ENCODE results near the gene TADA3. TPM values are rescaled to one million over a fixed set of nuclear protein-coding genes. Genes with fewer than 3 reads are reported as not detected.
A peak's percentile ranks its signal among the peaks of the same experiment; 100 is the strongest.

The TADA3 gene
- total RNA-seq, 2 donors from 2014 or later, result 37.4 to 37.6 TPM

DNA sequence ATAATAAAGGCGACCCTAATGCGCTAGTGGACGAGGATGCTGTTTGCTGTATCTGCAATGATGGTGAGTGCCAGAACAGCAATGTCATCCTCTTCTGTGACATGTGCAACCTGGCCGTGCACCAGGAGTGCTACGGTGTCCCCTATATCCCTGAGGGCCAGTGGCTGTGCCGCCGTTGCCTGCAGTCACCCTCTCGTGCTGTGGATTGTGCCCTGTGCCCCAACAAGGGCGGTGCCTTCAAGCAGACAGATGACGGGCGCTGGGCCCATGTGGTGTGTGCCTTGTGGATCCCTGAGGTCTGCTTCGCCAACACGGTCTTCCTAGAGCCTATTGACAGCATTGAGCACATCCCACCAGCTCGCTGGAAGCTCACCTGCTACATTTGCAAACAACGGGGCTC lies 53.1 kb downstream of the TADA3 start:
- H3K9me3 ChIP-seq, result no peaks in the 10 kb centered on the region
- no peak for DNase-seq
- no peaks in the 10 kb centered on the region for H3K27me3 ChIP-seq
- no peak overlapping the region for H3K27ac ChIP-seq
- no peak overlapping the region for H3K4me3 ChIP-seq
- ATAC-seq, result no peak
- 87 to 90% methylated on average over 3 to 15 of the region's 15 CpGs for WGBS, 2 donors
- H3K4me1 ChIP-seq, result peaks cover 8% of the 10 kb centered on the region
- TF ChIP-seq POLR2A (IDR thresholded peaks at IDR 0.05) (no peak), CTCF (IDR thresholded peaks at IDR 0.05) (no peak)
- peaks cover 6 to 52% of the 10 kb centered on the region in 2 donors for H3K36me3 ChIP-seq (replicated peaks in 1 of 2; ENCODE audit: insufficient read depth in 1 of 2, low read depth in 2 of 2)
- intact Hi-C loops (cut with DNase I), result no loop called here

- Histone ChIP-seq H3K9me3 (no peaks in the 10 kb centered on the region), H3K4me3 (no peak overlapping the region), H3K36me3 (replicated peaks in 1 of 2; ENCODE audit: insufficient read depth in 1 of 2, low read depth in 2 of 2) (peaks cover 6 to 30% of the 10 kb centered on the region in 2 donors), H3K27me3 (no peaks in the 10 kb centered on the region), H3K4me1 (peaks cover 26% of the 10 kb centered on the region), H3K27ac (no peak overlapping the region)
- TF ChIP-seq POLR2A (IDR thresholded peaks at IDR 0.05), result no peak
- no peak for TF ChIP-seq CTCF (IDR thresholded peaks at IDR 0.05)
- DNase-seq (no peak), ATAC-seq (no peak)
- WGBS, 2 donors, result 56 to 67% methylated on average over 2 of the region's 2 CpGs
- intact Hi-C loops (cut with DNase I), result no loop called here
Observed at GRCh38 chr3:9736831-9737230, 55.4 kb downstream of the TADA3 start.

DNA sequence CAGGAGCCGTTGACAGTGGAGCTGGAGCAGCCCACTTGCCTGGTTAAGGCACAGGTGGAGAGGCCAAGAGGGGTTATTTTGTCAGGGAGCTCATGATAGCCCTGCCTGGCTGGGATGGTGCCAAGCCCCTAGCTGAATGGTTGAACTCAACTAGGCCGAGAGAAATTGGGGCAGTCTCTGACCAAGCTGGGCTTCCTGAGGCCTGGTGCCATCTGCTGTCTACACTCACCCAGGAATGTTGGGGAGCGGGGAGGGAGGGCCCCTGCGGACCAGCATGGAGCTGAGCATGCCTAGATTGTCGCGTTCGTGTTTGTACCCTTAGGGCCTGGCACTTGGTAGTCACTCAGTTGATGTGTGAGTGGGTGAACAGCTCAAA lies 59.5 kb downstream of the TADA3 start:
- Histone ChIP-seq H3K27ac (peak overlapping the region in 1 of 4 donors; percentile 7), H3K36me3 (replicated peaks in 1 of 2; ENCODE audit: insufficient read depth in 1 of 2, low read depth in 2 of 2) (peaks cover 0 to 4% of the 10 kb centered on the region in 2 donors), H3K4me3 (no peak overlapping the region), H3K9me3 (no peaks in the 10 kb centered on the region), H3K27me3 (no peaks in the 10 kb centered on the region), H3K4me1 (peaks cover 30% of the 10 kb centered on the region)
- WGBS, 2 donors, result 28 to 29% methylated on average over 7 of the region's 7 CpGs
- no peak for ATAC-seq
- TF ChIP-seq POLR2A (IDR thresholded peaks at IDR 0.05) (no peak), CTCF (IDR thresholded peaks at IDR 0.05) (no peak)
- intact Hi-C loops (cut with DNase I), result no loop called here
- DNase-seq, result peak in 1 of 4 donors; percentile 20

- H3K27me3 ChIP-seq, result no peaks in the 10 kb centered on the region
- 1 to 8% methylated on average over 6 to 41 of the region's 41 CpGs for WGBS, 2 donors
- DNase-seq, result peak in 3 of 4 donors; percentile 17 to 27 (median 17)
- peak overlapping the region; percentile 90 to 96 for H3K4me3 ChIP-seq
- peaks cover 29% of the 10 kb centered on the region for H3K4me1 ChIP-seq
- peak overlapping the region in 3 of 4 donors; percentile 90 to 98 (median 95) for H3K27ac ChIP-seq
- intact Hi-C loops (cut with DNase I), result no loop called here
- H3K9me3 ChIP-seq, result no peaks in the 10 kb centered on the region
- TF ChIP-seq CTCF (IDR thresholded peaks at IDR 0.05) (no peak), POLR2A (IDR thresholded peaks at IDR 0.05) (no peak)
- no peak for ATAC-seq
- peaks cover 0 to 4% of the 10 kb centered on the region in 2 donors for H3K36me3 ChIP-seq (replicated peaks in 1 of 2; ENCODE audit: insufficient read depth in 1 of 2, low read depth in 2 of 2)
Observed at GRCh38 chr3:9732080-9732739, 60.1 kb downstream of the TADA3 start.
